ENCODE measurements around the gene CAPZA1.

GRCh38 chr1:112710586-112710985 is 91.0 kb downstream of the CAPZA1 start:
- no peak for TF ChIP-seq CTCF (IDR thresholded peaks at IDR 0.05)
- TF ChIP-seq POLR2A (IDR thresholded peaks at IDR 0.05): no peak

All from adrenal gland (tissue), 5 donors.